GM23338 (cell line): ENCODE data around the gene MICB. TPM values are rescaled to one million over a fixed set of nuclear protein-coding genes. Genes with fewer than 3 reads are reported as not detected.
"Not testable (repeated sequence)": the region's sequence is repeated elsewhere in the genome, so short reads cannot be mapped to it uniquely, and the experiment has no call there.

ENCODE experiments used
- ATAC-seq: fragments of 200-7000 bp; cut with Tn5 transposase; 3 replicates; pipeline ENCODE4 v1.9.1; 2020
- DNase-seq: peaks from one replicate; pipeline ENCODE4 v3.0.0-alpha.2; 2015; ENCODE audit warnings: low spot score
- H2AFZ ChIP-seq: fragments of 200-600 bp; sonication (generic); 2 replicates; pipeline ENCODE4 v1.8.0; 2016; ENCODE audit warnings: antibody characterized with exemption, mild to moderate bottlenecking, moderate library complexity
- H3F3A ChIP-seq: fragments of 200-600 bp; sonication (generic); replicated peaks from 2 replicates; pipeline ENCODE4 v1.8.0; 2017; ENCODE audit warnings: antibody characterized with exemption, mixed run types, low read depth
- H3K27ac ChIP-seq: fragments of 200-600 bp; sonication (generic); 2 replicates; pipeline ENCODE4 v1.6.1; 2016; ENCODE audit warnings: low read depth
- H3K27me3 ChIP-seq: fragments of 200-600 bp; sonication (generic); 2 replicates; pipeline ENCODE4 v1.8.0; 2016; ENCODE audit warnings: mild to moderate bottlenecking, mixed run types, moderate library complexity; ENCODE audit not compliant: insufficient read depth
- H3K36me3 ChIP-seq: fragments of 200-600 bp; sonication (generic); 2 replicates; pipeline ENCODE4 v1.8.0; 2016; ENCODE audit warnings: mild to moderate bottlenecking; ENCODE audit not compliant: insufficient read depth
- H3K4me1 ChIP-seq: fragments of 200-600 bp; sonication (generic); 2 replicates; pipeline ENCODE4 v1.8.0; 2016; ENCODE audit warnings: mild to moderate bottlenecking, moderate library complexity; ENCODE audit not compliant: insufficient read depth
- H3K4me2 ChIP-seq: fragments of 200-600 bp; sonication (generic); 2 replicates; pipeline ENCODE4 v1.7.1; 2017; ENCODE audit warnings: mixed run types
- H3K4me3 ChIP-seq: fragments of 200-600 bp; sonication (generic); 2 replicates; pipeline ENCODE4 v1.6.1; 2016; ENCODE audit warnings: mixed run types
- H3K79me2 ChIP-seq: fragments of 200-600 bp; sonication (generic); replicated peaks from 2 replicates; pipeline ENCODE4 v1.8.0; 2017; ENCODE audit warnings: mild to moderate bottlenecking; ENCODE audit not compliant: insufficient read depth
- H3K9me2 ChIP-seq: fragments of 200-600 bp; sonication (generic); 2 replicates; pipeline ENCODE4 v1.8.0; 2017; ENCODE audit not compliant: insufficient read depth
- H4K20me1 ChIP-seq: fragments of 200-600 bp; sonication (generic); replicated peaks from 2 replicates; pipeline ENCODE4 v1.8.0; 2017; ENCODE audit warnings: mild to moderate bottlenecking; ENCODE audit not compliant: insufficient read depth
- H3K27ac Mint-ChIP-seq: 2 replicates; pipeline ENCODE4 v1.8.0; 2020; ENCODE audit warnings: inconsistent platforms, mild to moderate bottlenecking, moderate library complexity, mixed read lengths
- H3K27me3 Mint-ChIP-seq: 3 replicates; pipeline ENCODE4 v1.8.0; 2022; ENCODE audit warnings: low read depth, mild to moderate bottlenecking, moderate library complexity, mixed read lengths, inconsistent platforms; ENCODE audit not compliant: insufficient read depth, poor library complexity
- H3K36me3 Mint-ChIP-seq: 3 replicates; pipeline ENCODE4 v1.8.0; 2021; ENCODE audit warnings: low read depth, mild to moderate bottlenecking, inconsistent platforms, moderate library complexity, mixed read lengths
- H3K4me1 Mint-ChIP-seq: 3 replicates; pipeline ENCODE4 v1.8.0; 2020; ENCODE audit warnings: mild to moderate bottlenecking, inconsistent platforms, mixed read lengths
- H3K4me3 Mint-ChIP-seq: 3 replicates; pipeline ENCODE4 v1.8.0; 2021; ENCODE audit warnings: moderate library complexity, mild to moderate bottlenecking, inconsistent platforms, mixed read lengths
- H3K9me3 Mint-ChIP-seq: 3 replicates; pipeline ENCODE4 v1.8.0; 2020; ENCODE audit warnings: moderate library complexity, mild to moderate bottlenecking, inconsistent platforms, mixed read lengths
- CREB1 ChIP-seq: fragments of 250-450 bp; sonication (Bioruptor Pico); IDR thresholded peaks from 2 replicates; pipeline ENCODE4 v1.5.0; 2020; ENCODE audit warnings: low read depth, mild to moderate bottlenecking, moderate library complexity
- NANOG ChIP-seq: IDR thresholded peaks from 2 replicates; pipeline ENCODE4 v1.6.1; 2016; ENCODE audit warnings: antibody characterized with exemption, borderline replicate concordance
- REST ChIP-seq: IDR thresholded peaks from one replicate; pipeline ENCODE4 v1.6.1; 2018; ENCODE audit warnings: antibody characterized with exemption; ENCODE audit not compliant: unreplicated experiment
- ZNF114 ChIP-seq: fragments of 250-450 bp; sonication (Bioruptor Pico); IDR thresholded peaks from 2 replicates; pipeline ENCODE4 v1.5.0; 2020; ENCODE audit warnings: mild to moderate bottlenecking, moderate library complexity
- ZNF331 ChIP-seq: fragments of 250-450 bp; sonication (Bioruptor Pico); IDR thresholded peaks from 2 replicates; pipeline ENCODE4 v1.5.0; 2020; ENCODE audit warnings: low read depth, mild to moderate bottlenecking, moderate library complexity
- ZNF462 ChIP-seq: fragments of 250-450 bp; sonication (Bioruptor Pico); IDR thresholded peaks from 2 replicates; pipeline ENCODE4 v1.5.0; 2020; ENCODE audit warnings: mild to moderate bottlenecking, moderate library complexity
- polyA plus RNA-seq: library from polyadenylated mRNA; unstranded; fragments of >200 nt; fragmentation: Nextera tagmentation; extraction: Ambion mirVana; gene quantifications from 2 replicates; pipeline ENCODE4 v1.2.1, GENCODE V29; 2016
- total RNA-seq: library from RNA; depleted of rRNA; stranded (reverse); fragments of >200 nt; shearing (Covaris generic); gene quantifications from 2 replicates; pipeline ENCODE4 v1.2.3, GENCODE V29; 2014

The MICB gene
- total and polyA plus RNA-seq, 2 experiments from 2014 or later, result 9.2 to 23.8 TPM

- H3K4me3 ChIP-seq, H3K4me1 Mint-ChIP-seq, H3K27ac ChIP-seq, H3K79me2 ChIP-seq, H3K27me3 Mint-ChIP-seq, H3K27me3 ChIP-seq, H4K20me1 ChIP-seq, H3K9me3 Mint-ChIP-seq, H3F3A ChIP-seq, H2AFZ ChIP-seq, H3K27ac Mint-ChIP-seq, ATAC-seq, H3K9me2 ChIP-seq, H3K4me3 Mint-ChIP-seq, H3K36me3 ChIP-seq, DNase-seq, H3K4me2 ChIP-seq, H3K4me1 ChIP-seq: not testable (repeated sequence)
- H3K36me3 Mint-ChIP-seq, result peaks cover 41% of the 10 kb centered on the region
These were observed 11.1 kb downstream of the MICB start for GRCh38 chr6:31509036-31509435.

GRCh38 chr6:31510007-31510406, 12.1 kb downstream of the MICB start:
- TF ChIP-seq CREB1 (CRISPR knock-in tag), result no peak
- TF ChIP-seq REST, result no peak
- Mint-ChIP-seq H3K27me3 (peaks cover 6% of the 10 kb centered on the region), H3K36me3 (peaks cover 41% of the 10 kb centered on the region), H3K4me1 (peaks cover 5% of the 10 kb centered on the region; the same call in 2 of the 3 replicates), H3K9me3 (no peaks in the 10 kb centered on the region; the same call in 1 of the 3 replicates), H3K27ac (no peak overlapping the region), H3K4me3 (no peak overlapping the region)
- Histone ChIP-seq H3K4me3 (no peak overlapping the region), H3K4me1 (no peaks in the 10 kb centered on the region), H3K79me2 (no peaks in the 10 kb centered on the region), H3K36me3 (no peaks in the 10 kb centered on the region), H3K27ac (no peak overlapping the region), H4K20me1 (peaks cover 2% of the 10 kb centered on the region; the same call in 1 of the 2 replicates), H3K27me3 (no peaks in the 10 kb centered on the region), H3F3A (no peaks in the 10 kb centered on the region), H2AFZ (no peak overlapping the region), H3K9me2 (no peaks in the 10 kb centered on the region), H3K4me2 (no peak overlapping the region)
- DNase-seq, result no peak
- ATAC-seq, result no peak

GRCh38 chr6:31513456-31514165, 15.7 kb downstream of the MICB start:
- no peaks in the 10 kb centered on the region for H3K79me2 ChIP-seq
- H4K20me1 ChIP-seq, result no peaks in the 10 kb centered on the region
- H3K27ac ChIP-seq, result no peak overlapping the region
- H3K4me3 Mint-ChIP-seq, result no peak overlapping the region
- DNase-seq, result no peak
- H3K9me2 ChIP-seq, result no peaks in the 10 kb centered on the region
- H3K27ac Mint-ChIP-seq, result no peak overlapping the region
- no peaks in the 10 kb centered on the region for H3F3A ChIP-seq
- H3K27me3 Mint-ChIP-seq, result peaks cover 2% of the 10 kb centered on the region
- H3K4me1 ChIP-seq, result no peaks in the 10 kb centered on the region
- peaks cover 23% of the 10 kb centered on the region for H3K36me3 Mint-ChIP-seq
- H3K4me1 Mint-ChIP-seq, result no peaks in the 10 kb centered on the region
- no peaks in the 10 kb centered on the region for H3K36me3 ChIP-seq
- no peak overlapping the region for H3K4me2 ChIP-seq
- TF ChIP-seq NANOG (no peak), ZNF462 (CRISPR knock-in tag) (no peak), ZNF331 (CRISPR knock-in tag) (no peak), ZNF114 (CRISPR knock-in tag) (no peak)
- H3K4me3 ChIP-seq, result no peak overlapping the region
- H3K27me3 ChIP-seq, result no peaks in the 10 kb centered on the region
- ATAC-seq, result no peak
- H3K9me3 Mint-ChIP-seq, result no peaks in the 10 kb centered on the region; the same call in 1 of the 3 replicates
- no peak overlapping the region for H2AFZ ChIP-seq
